H9 (cell line): ENCODE measurements around the gene FAM83F. TPM values are rescaled to one million over a fixed set of nuclear protein-coding genes. Genes with fewer than 3 reads are reported as not detected.

ENCODE experiments used
- DNase-seq: peaks from one replicate; pipeline ENCODE4 v3.0.0-alpha.2; 2017
- H2AFZ ChIP-seq: one replicate; pipeline ENCODE4 v1.6.1; 2013; ENCODE audit warnings: mild to moderate bottlenecking, low read length, control low read depth, moderate library complexity
- H2AK5ac ChIP-seq: 2 replicates; pipeline ENCODE4 v1.6.1; 2013; ENCODE audit warnings: low read length, control low read depth, mixed read lengths; ENCODE audit not compliant: insufficient read length
- H2BK120ac ChIP-seq: one replicate; pipeline ENCODE4 v1.6.1; 2013; ENCODE audit warnings: low read depth, mild to moderate bottlenecking, low read length, control low read depth, inconsistent platforms; ENCODE audit not compliant: poor library complexity, severe bottlenecking
- H2BK12ac ChIP-seq: 2 replicates; pipeline ENCODE4 v1.6.1; 2013; ENCODE audit warnings: low read length, control low read depth, mixed read lengths, low read depth; ENCODE audit not compliant: insufficient read length
- H2BK15ac ChIP-seq: 2 replicates; pipeline ENCODE4 v1.6.1; 2013; ENCODE audit warnings: low read depth, low read length, control low read depth
- H2BK20ac ChIP-seq: one replicate; pipeline ENCODE4 v1.6.1; 2013; ENCODE audit warnings: low read depth, mild to moderate bottlenecking, low read length, control low read depth, inconsistent platforms; ENCODE audit not compliant: poor library complexity, severe bottlenecking
- H2BK5ac ChIP-seq: 2 replicates; pipeline ENCODE4 v1.6.1; 2013; ENCODE audit warnings: low read length, control low read depth, mixed read lengths; ENCODE audit not compliant: insufficient read length
- H3K14ac ChIP-seq: 2 replicates; pipeline ENCODE4 v1.6.1; 2013; ENCODE audit warnings: low read length, control low read depth; ENCODE audit not compliant: insufficient read depth
- H3K18ac ChIP-seq: 2 replicates; pipeline ENCODE4 v1.6.1; 2013; ENCODE audit warnings: low read depth, mild to moderate bottlenecking, mixed read lengths, low read length, control low read depth; ENCODE audit not compliant: insufficient read length
- H3K23ac ChIP-seq: 2 replicates; pipeline ENCODE4 v1.6.1; 2013; ENCODE audit warnings: low read length, control low read depth, mixed read lengths, low read depth; ENCODE audit not compliant: insufficient read length
- H3K23me2 ChIP-seq: 2 replicates; pipeline ENCODE4 v1.6.1; 2013; ENCODE audit warnings: low read depth, mild to moderate bottlenecking, mixed read lengths, low read length, control low read depth; ENCODE audit not compliant: insufficient read length, poor library complexity, severe bottlenecking
- H3K27ac ChIP-seq: 2 replicates; pipeline ENCODE4 v1.5.1; 2013; ENCODE audit warnings: low read length, control low read depth, mixed read lengths, low read depth; ENCODE audit not compliant: insufficient read length
- H3K27me3 ChIP-seq: 2 replicates; pipeline ENCODE4 v1.6.1; 2013; ENCODE audit warnings: low read length, control low read depth, inconsistent platforms; ENCODE audit not compliant: insufficient read depth
- H3K4ac ChIP-seq: 2 replicates; pipeline ENCODE4 v1.6.1; 2013; ENCODE audit warnings: low read depth, mild to moderate bottlenecking, control low read depth, inconsistent platforms, low read length, moderate library complexity
- H3K4me1 ChIP-seq: 2 replicates; pipeline ENCODE4 v1.6.1; 2013; ENCODE audit warnings: low read length, control low read depth, inconsistent platforms; ENCODE audit not compliant: insufficient read depth
- H3K4me2 ChIP-seq: 2 replicates; pipeline ENCODE4 v1.6.1; 2013; ENCODE audit warnings: low read length, control low read depth, mixed read lengths; ENCODE audit not compliant: insufficient read length, insufficient read depth
- H3K56ac ChIP-seq: 2 replicates; pipeline ENCODE4 v1.6.1; 2013; ENCODE audit warnings: low read depth, mild to moderate bottlenecking, mixed read lengths, low read length, control low read depth; ENCODE audit not compliant: insufficient read length
- H3K79me1 ChIP-seq: 2 replicates; pipeline ENCODE4 v1.6.1; 2013; ENCODE audit warnings: low read depth, mild to moderate bottlenecking, moderate library complexity, low read length, control low read depth, inconsistent platforms; ENCODE audit not compliant: insufficient read depth, poor library complexity, severe bottlenecking
- H3K79me2 ChIP-seq: 2 replicates; pipeline ENCODE4 v1.6.1; 2013; ENCODE audit warnings: low read length, control low read depth, inconsistent platforms; ENCODE audit not compliant: insufficient read depth
- H3K9ac ChIP-seq: 2 replicates; pipeline ENCODE4 v1.6.1; 2013; ENCODE audit warnings: low read length, control low read depth, mixed read lengths; ENCODE audit not compliant: insufficient read length; ENCODE audit errors: extremely low read depth
- H3K9me3 ChIP-seq: one replicate; pipeline ENCODE4 v1.6.1; 2013; ENCODE audit warnings: low read depth, low read length, inconsistent platforms; ENCODE audit not compliant: control insufficient read depth
- H3T11ph ChIP-seq: one replicate; pipeline ENCODE4 v1.6.1; 2013; ENCODE audit warnings: mild to moderate bottlenecking, low read length, control low read depth, inconsistent platforms
- H4K20me1 ChIP-seq: one replicate; pipeline ENCODE4 v1.6.1; 2013; ENCODE audit not compliant: control insufficient read depth, insufficient read length, insufficient read depth
- H4K5ac ChIP-seq: 2 replicates; pipeline ENCODE4 v1.6.1; 2013; ENCODE audit warnings: low read depth, mild to moderate bottlenecking, mixed read lengths, low read length, control low read depth; ENCODE audit not compliant: insufficient read length
- H4K8ac ChIP-seq: replicated peaks from 2 replicates; pipeline ENCODE4 v1.6.1; 2013; ENCODE audit warnings: low read length, control low read depth, mixed read lengths, low read depth; ENCODE audit not compliant: insufficient read length
- H4K91ac ChIP-seq: 2 replicates; pipeline ENCODE4 v1.6.1; 2013; ENCODE audit warnings: low read depth, mild to moderate bottlenecking, moderate library complexity, mixed read lengths, low read length, control low read depth; ENCODE audit not compliant: insufficient read length
- H3K27ac Mint-ChIP-seq, 3 experiments: 2 replicates in 2 of 3; 3 replicates in 1 of 3; pipeline ENCODE4 v1.8.0; 2020 to 2021; ENCODE audit warnings: mixed read lengths in 3 of 3, mild to moderate bottlenecking in 1 of 3, moderate library complexity in 1 of 3
- H3K27me3 Mint-ChIP-seq: 2 replicates; pipeline ENCODE4 v1.8.0; 2021; ENCODE audit warnings: low read depth, mild to moderate bottlenecking, moderate library complexity, mixed read lengths
- H3K36me3 Mint-ChIP-seq, 3 experiments: 2 replicates in 2 of 3; 3 replicates in 1 of 3; pipeline ENCODE4 v1.8.0; 2020 to 2021; ENCODE audit warnings: low read depth in 3 of 3, mixed read lengths in 3 of 3; ENCODE audit not compliant: insufficient read depth in 1 of 3
- H3K4me1 Mint-ChIP-seq, 2 experiments: 2 replicates each; pipeline ENCODE4 v1.8.0; 2020; ENCODE audit warnings: mixed read lengths in 2 of 2
- H3K4me3 Mint-ChIP-seq, 2 experiments: 2 replicates in 1 of 2; 3 replicates in 1 of 2; pipeline ENCODE4 v1.8.0; 2020 to 2021; ENCODE audit warnings: mild to moderate bottlenecking in 2 of 2, mixed read lengths in 2 of 2, moderate library complexity in 1 of 2
- H3K9me3 Mint-ChIP-seq, 2 experiments: 2 replicates in 1 of 2; 3 replicates in 1 of 2; pipeline ENCODE4 v1.8.0; 2020; ENCODE audit warnings: mild to moderate bottlenecking in 2 of 2, mixed read lengths in 2 of 2, moderate library complexity in 1 of 2
- CTCF ChIP-seq: fragments of 200-600 bp; sonication (generic); conservative IDR thresholded peaks from 3 replicates; pipeline ENCODE4 v1.8.0; 2021; ENCODE audit warnings: antibody characterized with exemption, mild to moderate bottlenecking
- WGBS: extraction: QIAGEN DNeasy Blood & Tissue Kit; methylation state at CpG from one replicate; pipeline ENCODE4 v1.1.7; 2013; ENCODE audit warnings: missing lambda C conversion rate, low lambda C conversion rate, mixed read lengths; ENCODE audit not compliant: insufficient read length; ENCODE audit errors: extremely low coverage; 5-methylcytosine and 5-hydroxymethylcytosine counted together
- total RNA-seq: library from RNA; stranded (reverse); gene quantifications from 2 replicates; pipeline ENCODE4 v1.2.1, GENCODE V29; 2021

The FAM83F gene
- total RNA-seq, 1 experiment from 2014 or later, result 17.4 TPM

GRCh38 chr22:40023341-40023841 is 28.6 kb downstream of the FAM83F start:
- Mint-ChIP-seq H3K9me3 (no peaks in the 10 kb centered on the region), H3K27me3 (no peaks in the 10 kb centered on the region), H3K4me1 (peaks cover 3 to 6% of the 10 kb centered on the region in 2 experiments; a peak in 3 of 4 replicates), H3K36me3 (peaks cover 21 to 26% (median 23%) of the 10 kb centered on the region in 3 experiments), H3K27ac (no peak overlapping the region; a peak in 2 of 7 replicates), H3K4me3 (no peak overlapping the region)
- WGBS, result no CpG with 5 or more reads among the region's 16 CpGs
- no peaks in the 10 kb centered on the region for H3K4me1 ChIP-seq
- H3K79me1 ChIP-seq, result no peaks in the 10 kb centered on the region
- no peak overlapping the region for H3K14ac ChIP-seq
- no peak overlapping the region for H3K27ac ChIP-seq
- H3K9ac ChIP-seq, result no peak overlapping the region
- no peak overlapping the region for H4K91ac ChIP-seq
- H4K20me1 ChIP-seq, result no peaks in the 10 kb centered on the region
- no peak overlapping the region for H2BK20ac ChIP-seq
- H2AFZ ChIP-seq, result no peak overlapping the region
- no peak overlapping the region for H4K8ac ChIP-seq
- no peak overlapping the region for H3K4ac ChIP-seq
- no peak for TF ChIP-seq CTCF
- H3K9me3 ChIP-seq, result no peaks in the 10 kb centered on the region
- no peak overlapping the region for H2BK120ac ChIP-seq
- H3K18ac ChIP-seq, result no peak overlapping the region
- H4K5ac ChIP-seq, result no peak overlapping the region
- H3K23ac ChIP-seq, result no peak overlapping the region
- no peak overlapping the region for H2BK5ac ChIP-seq
- H2AK5ac ChIP-seq, result no peak overlapping the region
- DNase-seq, result no peak
- H3K23me2 ChIP-seq, result no peaks in the 10 kb centered on the region
- H3T11ph ChIP-seq, result no peak overlapping the region
- H3K4me2 ChIP-seq, result no peak overlapping the region
- no peaks in the 10 kb centered on the region for H3K79me2 ChIP-seq
- no peak overlapping the region for H2BK12ac ChIP-seq
- no peak overlapping the region for H2BK15ac ChIP-seq
- H3K56ac ChIP-seq, result no peak overlapping the region
- no peaks in the 10 kb centered on the region for H3K27me3 ChIP-seq
